ENCODE data around the gene RNU1-2.
"Not testable (repeated sequence)": the region's sequence is repeated elsewhere in the genome, so short reads cannot be mapped to it uniquely, and the experiment has no call there.

RNU1-2 gene

GRCh38 chr1:16925635-16926490, 30.1 kb downstream of the RNU1-2 start:
- DNase-seq (ENCODE audit: low read depth in 2 of 2), result no peak

GRCh38 chr1:16926491-16927073, 30.8 kb downstream of the RNU1-2 start:
- no peak for DNase-seq (ENCODE audit: low read depth in 2 of 2)

- DNase-seq (ENCODE audit: low read depth in 2 of 2), result no peak
Measured at GRCh38 chr1:16927256-16927655, 31.5 kb downstream of the RNU1-2 start.

GRCh38 chr1:16927711-16928485, 32.1 kb downstream of the RNU1-2 start:
- no peak for DNase-seq (ENCODE audit: low read depth in 2 of 2)

- DNase-seq (ENCODE audit: low read depth in 2 of 2), result not testable (repeated sequence)
Measured at GRCh38 chr1:16929146-16930041, 33.6 kb downstream of the RNU1-2 start.

GRCh38 chr1:16931206-16931934, 35.6 kb downstream of the RNU1-2 start:
- not testable (repeated sequence) for DNase-seq (ENCODE audit: low read depth in 2 of 2)

GRCh38 chr1:16933945-16934344, 38.2 kb downstream of the RNU1-2 start:
- not testable (repeated sequence) for DNase-seq (ENCODE audit: low read depth in 2 of 2)

- DNase-seq (ENCODE audit: low read depth in 2 of 2), result not testable (repeated sequence)
Measured at GRCh38 chr1:16936580-16936979, 40.8 kb downstream of the RNU1-2 start.

- DNase-seq (ENCODE audit: low read depth in 2 of 2), result no peak
Measured at GRCh38 chr1:16938351-16939321, 42.9 kb downstream of the RNU1-2 start.

GRCh38 chr1:16939386-16940180, 43.8 kb downstream of the RNU1-2 start:
- DNase-seq (ENCODE audit: low read depth in 2 of 2), result not testable (repeated sequence)

- no peak for DNase-seq (ENCODE audit: low read depth in 2 of 2)
Measured at GRCh38 chr1:16944038-16944437, 48.3 kb downstream of the RNU1-2 start.

GRCh38 chr1:16945512-16945911, 49.7 kb downstream of the RNU1-2 start:
- DNase-seq (ENCODE audit: low read depth in 2 of 2), result not testable (repeated sequence)

All from activated CD4-positive, alpha-beta T cell treated with anti-CD3 and anti-CD28 coated beads for 24 hours (primary cell).